Peyer's patch (tissue), 4 donors: ENCODE data around the gene KLHL3.

Experiments used
- CTCF ChIP-seq, 6 experiments: fragments of 450-650 bp in 4 of 6; fragments of 200-600 bp in 2 of 6; sonication (generic) in 1 of 6; IDR thresholded peaks; one replicate each; pipeline ENCODE4 v1.5.1; 2017 to 2019; ENCODE audit warnings: antibody characterized with exemption in 6 of 6, mild to moderate bottlenecking in 3 of 6, moderate library complexity in 1 of 6
- POLR2A ChIP-seq, 2 donors: fragments of 450-650 bp; IDR thresholded peaks; one replicate each; pipeline ENCODE4 v1.5.1; 2017; ENCODE audit warnings: antibody characterized with exemption in 2 of 2, mild to moderate bottlenecking in 2 of 2, moderate library complexity in 2 of 2

GRCh38 chr5:137743031-137743640 lies 7.2 kb upstream of the KLHL3 start:
- TF ChIP-seq CTCF (IDR thresholded peaks at IDR 0.05) (peak; percentile 24 to 71 (median 62)), POLR2A (IDR thresholded peaks at IDR 0.05) (no peak)
